ENCODE measurements around the gene WIZ.

DNA sequence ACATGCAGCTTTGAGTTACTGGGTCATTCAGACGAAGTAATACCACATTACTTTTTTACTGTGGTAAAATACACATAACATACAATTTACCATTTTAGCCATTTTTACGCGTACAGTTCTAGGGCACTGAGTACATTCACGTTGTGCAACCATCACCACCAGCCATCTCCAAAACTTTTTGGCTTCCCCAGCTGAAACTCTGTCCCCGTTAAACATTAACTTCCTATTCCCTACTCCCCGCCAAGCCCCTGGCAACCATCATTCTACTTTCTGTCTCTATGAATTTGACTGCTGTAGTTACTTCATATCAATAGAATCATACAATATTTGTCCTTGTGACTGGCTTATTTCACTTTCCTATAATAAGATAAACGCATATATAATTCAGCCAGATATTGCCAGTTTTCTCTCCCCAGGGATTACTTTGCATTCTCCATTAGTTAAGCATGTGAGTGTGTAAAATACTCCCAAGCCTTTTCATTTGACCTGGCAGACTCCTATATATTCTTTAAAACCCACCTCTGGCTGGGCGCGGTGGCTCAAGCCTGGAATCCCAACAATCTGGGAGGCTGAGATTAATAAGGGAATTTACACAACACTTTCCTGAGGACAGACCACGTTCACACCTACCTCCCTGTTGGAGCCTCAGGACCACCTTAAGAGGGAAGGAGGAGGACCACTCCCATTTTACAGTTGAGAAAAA lies 48.6 kb upstream of the WIZ start:
- TF ChIP-seq CTCF (IDR thresholded peaks at IDR 0.05) (no peak), POLR2A (IDR thresholded peaks at IDR 0.05) (no peak)
